Measurements from ENCODE around the gene ZIC2.

DNA sequence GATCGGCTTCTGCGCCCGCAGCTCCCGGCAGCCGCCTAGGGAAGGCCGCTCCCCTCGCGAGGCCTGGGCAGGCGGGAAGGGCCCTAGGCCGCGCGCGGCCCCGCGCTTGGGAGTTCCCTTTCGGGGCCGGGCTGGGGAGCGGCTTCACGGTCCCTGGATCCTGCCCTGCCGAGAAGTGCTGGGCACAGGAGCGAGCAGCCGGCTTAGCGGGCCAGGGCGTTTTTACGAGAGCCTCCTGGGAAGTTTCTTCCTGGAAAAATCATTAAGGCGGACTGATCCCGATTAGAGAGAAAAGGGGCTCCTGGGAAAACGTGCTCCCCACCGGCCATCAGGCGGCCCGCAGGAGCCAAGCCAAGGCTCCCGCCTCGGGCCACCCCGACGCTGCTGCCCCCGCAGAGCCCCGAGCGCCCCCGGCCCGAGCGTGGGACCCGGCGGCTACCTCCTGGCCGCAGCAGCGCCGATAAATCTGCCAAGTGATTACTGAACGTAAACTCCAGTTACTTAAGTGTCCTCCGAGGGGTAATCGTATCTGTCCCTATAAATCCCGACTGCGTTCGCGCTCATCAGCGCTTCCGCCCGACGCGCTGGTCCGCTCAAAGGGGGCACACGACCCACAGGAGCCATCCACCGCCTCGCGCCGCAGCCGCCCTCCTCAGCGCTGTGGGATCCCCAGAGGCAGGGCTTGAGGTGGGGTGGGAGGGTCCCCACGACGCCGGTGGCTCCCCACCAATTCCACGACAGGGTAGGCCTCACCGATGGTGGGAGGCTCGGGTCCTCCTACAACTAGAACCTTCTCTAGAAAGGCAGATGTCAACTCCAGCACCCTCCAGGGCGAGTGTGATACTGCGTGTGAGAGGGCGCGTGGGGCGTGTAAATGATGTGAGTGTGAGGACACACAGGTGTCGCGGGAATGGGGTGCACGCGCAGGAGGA is 12.8 kb upstream of the ZIC2 start:
- TF ChIP-seq, protein P1, sequence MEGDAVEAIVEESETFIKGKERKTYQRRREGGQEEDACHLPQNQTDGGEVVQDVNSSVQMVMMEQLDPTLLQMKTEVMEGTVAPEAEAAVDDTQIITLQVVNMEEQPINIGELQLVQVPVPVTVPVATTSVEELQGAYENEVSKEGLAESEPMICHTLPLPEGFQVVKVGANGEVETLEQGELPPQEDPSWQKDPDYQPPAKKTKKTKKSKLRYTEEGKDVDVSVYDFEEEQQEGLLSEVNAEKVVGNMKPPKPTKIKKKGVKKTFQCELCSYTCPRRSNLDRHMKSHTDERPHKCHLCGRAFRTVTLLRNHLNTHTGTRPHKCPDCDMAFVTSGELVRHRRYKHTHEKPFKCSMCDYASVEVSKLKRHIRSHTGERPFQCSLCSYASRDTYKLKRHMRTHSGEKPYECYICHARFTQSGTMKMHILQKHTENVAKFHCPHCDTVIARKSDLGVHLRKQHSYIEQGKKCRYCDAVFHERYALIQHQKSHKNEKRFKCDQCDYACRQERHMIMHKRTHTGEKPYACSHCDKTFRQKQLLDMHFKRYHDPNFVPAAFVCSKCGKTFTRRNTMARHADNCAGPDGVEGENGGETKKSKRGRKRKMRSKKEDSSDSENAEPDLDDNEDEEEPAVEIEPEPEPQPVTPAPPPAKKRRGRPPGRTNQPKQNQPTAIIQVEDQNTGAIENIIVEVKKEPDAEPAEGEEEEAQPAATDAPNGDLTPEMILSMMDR (IDR thresholded peaks at IDR 0.05 in 8 of 11, conservative IDR thresholded peaks at IDR 0.05 in 3 of 11), result no peak
- TF ChIP-seq POLR2A (IDR thresholded peaks at IDR 0.05) (no peak), POLR2AphosphoS5 (IDR thresholded peaks at IDR 0.05) (no peak)
